ENCODE results near the gene TMEM255B.

TMEM255B gene

DNA sequence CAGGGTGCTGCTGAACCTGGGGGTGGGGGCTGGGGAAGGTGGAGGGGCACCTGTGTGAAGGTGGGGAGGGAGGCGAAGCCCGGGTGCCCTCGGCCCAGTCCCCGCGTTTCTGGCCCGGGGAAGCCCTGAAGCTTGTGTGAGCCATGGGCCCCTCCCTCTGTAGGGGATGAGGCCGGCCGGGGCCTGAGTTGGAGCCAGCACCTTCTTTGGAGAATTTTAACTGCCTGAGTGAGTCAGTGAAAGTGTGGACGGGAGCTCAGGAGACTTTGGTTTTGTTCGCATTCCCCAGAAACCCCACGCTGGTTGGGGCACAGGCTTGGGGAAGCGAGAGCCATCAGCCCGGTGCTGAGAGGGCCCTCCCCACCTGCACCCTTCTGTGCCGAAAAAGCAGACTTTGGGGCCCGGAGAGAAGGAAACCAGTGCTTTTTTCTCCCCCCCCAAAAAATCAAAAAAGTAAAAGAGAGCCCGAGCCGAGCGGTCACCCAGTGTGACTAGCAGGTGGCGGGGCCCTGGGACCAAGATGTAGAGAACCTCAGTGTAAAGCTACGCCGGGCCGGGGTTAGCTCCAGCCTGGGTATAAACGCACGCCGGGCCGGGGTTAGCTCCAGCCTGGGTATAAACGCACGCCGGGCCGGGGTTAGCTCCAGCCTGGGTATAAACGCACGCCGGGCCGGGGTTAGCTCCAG lies 45.1 kb downstream of the TMEM255B start:
- no peak for DNase-seq (ENCODE audit: low read depth in 2 of 2)

DNA sequence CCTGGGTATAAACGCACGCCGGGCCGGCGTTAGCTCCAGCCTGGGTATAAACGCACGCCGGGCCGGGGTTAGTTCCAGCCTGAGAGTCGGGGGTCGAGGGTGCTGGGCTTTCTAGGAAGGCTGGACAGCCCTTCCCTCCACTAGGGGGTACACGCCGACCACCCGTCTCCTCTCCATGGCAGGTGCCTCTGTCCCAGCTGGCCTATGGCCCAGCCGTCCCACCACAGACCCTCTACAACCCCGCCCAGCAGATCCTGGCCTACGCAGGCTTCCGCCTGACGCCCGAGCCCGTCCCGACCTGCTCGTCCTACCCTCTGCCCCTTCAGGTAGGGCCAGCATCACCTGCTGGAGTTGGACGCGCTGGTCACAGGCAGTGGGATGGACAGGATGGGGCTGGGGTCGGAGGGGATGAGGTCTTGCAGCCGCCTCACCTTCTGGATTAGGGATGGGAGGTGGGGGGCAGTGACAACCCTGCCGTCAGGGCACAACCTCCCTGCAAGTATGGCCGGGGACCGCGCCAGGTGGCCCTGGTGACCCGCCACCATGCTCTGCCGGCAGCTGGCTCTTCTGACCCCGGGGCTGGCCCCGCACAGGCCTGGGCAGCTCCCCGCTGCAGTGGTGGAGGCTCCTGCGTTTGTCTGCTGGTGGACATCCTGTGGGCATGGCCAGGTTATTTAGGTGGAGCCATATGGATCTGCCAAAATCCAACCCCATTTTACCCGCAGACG lies 45.8 kb downstream of the TMEM255B start:
- no peak for DNase-seq (ENCODE audit: low read depth in 2 of 2)

DNA sequence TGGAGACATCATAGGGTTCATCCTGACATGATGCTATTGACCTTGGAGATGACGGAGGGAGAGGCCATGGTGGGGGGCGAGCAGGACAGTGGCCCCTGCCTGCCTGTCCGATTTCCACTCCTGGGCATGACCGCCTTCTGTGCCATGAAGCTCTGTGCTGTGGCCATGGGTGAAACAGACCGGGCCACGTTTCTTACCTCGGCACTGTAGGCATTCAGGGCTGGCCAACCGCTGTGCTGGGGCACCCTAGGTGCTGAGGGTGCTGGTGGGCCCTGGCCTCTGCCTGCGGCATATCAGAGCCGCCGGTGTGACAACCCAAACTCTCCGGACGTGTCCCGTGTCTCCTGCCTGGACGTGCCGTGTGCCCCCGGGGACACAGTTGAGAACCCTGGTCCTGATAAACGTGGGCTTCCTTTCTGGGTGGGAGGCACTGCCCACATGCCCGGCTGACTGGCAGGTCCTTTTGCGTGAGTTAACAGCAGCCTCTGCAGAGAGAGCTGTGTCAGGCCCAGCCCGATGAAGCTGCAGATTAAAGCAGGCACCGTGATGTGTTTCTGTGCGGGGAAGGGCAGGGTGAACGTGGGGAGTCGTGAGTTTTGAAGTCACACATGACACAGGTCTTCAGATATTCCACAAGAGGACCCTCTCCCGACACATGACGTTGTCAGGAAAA lies 46.5 kb downstream of the TMEM255B start:
- no peak for DNase-seq (ENCODE audit: low read depth in 2 of 2)

DNA sequence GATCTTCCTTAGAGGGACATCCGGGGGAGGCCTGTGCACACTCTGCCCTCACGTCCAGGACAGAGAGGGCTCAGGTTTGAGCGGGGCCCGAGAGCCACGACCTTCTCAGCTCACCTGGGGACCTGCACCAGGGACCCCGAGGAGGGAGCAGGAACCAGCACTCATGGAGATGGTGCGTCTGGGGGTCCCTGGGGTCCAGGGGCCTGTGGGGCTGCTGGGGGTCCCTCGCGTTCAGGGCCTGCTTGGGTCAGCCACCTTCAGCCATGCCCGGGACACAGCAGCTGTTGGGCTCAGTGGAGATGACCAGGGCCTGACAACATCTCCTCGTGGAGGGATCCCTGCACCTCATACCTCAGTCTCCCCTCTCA lies 47.1 kb downstream of the TMEM255B start:
- DNase-seq (ENCODE audit: low read depth in 2 of 2): no peak

DNA sequence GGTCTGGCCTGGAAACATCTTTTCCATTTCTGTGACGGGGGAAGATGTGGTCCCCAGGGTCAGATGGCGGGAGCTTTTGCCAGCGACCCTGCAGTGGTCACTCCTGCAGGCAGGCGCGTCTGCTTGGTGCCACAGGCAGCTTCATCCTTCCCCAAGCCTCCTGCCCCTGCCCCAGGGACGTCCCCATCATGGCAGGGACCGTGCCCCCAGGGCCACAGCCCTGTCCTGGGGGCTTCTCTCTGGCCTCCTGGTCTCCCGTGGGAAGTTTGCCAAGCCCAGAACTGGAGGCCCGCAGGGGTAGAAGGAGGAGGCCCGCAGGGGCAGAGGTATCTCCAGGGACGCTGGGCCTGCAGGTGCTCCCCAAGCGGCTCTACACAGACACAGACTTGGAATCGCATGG lies 47.5 kb downstream of the TMEM255B start:
- DNase-seq (ENCODE audit: low read depth in 2 of 2): no peak

DNA sequence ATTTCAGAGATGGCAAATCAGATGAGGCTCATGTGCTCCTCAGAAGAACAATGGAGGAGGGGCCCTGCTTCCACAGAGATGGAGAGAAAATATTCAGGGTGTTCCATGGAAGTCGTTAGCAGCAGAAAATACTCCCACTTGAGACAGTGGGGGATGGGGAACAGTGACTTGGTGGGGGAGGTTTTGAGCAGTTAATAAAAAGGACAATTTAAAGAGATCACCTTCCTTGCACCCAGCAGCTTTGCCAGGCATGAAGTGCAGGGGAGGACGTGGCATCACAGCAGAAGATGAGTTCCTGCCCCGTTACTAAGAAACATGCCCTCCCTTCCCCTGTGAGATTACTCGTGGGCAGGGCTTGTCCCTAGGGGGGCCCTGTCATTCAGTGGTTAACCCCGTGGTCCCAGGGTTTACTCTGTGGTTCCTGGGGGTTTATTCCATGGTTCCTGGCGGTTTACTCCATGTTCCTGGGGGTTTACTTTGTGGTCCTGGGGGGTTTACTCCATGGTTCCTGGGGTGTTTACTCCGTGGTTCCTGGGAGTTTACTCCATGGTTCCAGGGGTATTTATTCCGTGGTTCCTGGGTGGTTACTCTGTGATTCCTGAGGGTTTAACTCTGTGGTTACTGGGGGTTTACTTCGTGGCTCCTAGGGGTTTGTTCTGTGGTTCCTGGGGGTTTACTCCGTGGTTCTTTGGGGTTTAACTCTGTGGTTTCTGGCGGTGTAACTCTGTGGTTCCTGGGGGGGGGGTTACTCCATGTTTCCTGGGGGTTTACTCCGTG lies 49.2 kb downstream of the TMEM255B start:
- no peak for DNase-seq (ENCODE audit: low read depth in 2 of 2)

DNA sequence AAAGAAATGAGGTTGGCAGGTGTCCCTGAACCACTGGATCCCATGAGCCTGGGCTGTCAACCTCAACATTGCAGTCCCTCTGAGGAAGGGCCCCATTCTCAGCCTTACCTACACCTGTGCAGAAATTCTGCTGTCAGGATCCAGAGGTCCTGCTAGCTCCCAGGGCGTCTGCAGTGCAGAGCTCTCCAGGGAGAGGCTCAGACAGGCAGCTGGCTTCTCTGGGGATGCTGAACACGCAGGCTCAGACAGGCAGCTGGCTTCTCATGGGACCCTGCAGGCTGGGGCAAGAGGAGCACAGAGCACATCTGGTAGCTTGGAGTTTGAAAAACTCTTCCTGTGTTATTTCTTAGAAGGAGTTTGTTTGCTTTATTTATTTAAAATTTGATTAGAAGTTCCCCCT lies 50.9 kb downstream of the TMEM255B start:
- no peak for DNase-seq (ENCODE audit: low read depth in 2 of 2)

DNA sequence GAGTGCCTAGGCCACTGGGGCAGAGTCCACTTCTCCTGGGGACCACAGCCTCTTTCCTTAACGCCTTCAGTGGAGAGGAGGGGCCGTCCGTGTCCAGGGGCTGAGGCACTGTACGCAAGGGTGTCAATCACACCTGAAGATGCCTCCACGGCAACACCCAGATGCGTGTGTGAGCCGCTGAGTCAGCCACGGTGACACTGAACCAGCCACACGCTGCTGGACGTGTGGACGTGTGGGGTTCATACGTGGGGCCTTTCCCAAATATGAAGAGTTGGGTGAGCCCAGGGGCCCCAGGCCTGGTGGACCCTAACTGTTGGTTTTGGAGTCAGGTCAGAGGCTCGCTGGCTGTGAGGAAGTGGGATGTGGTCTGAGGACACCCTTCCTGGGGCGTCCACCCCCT lies 51.6 kb downstream of the TMEM255B start:
- no peak for DNase-seq (ENCODE audit: low read depth in 2 of 2)

DNA sequence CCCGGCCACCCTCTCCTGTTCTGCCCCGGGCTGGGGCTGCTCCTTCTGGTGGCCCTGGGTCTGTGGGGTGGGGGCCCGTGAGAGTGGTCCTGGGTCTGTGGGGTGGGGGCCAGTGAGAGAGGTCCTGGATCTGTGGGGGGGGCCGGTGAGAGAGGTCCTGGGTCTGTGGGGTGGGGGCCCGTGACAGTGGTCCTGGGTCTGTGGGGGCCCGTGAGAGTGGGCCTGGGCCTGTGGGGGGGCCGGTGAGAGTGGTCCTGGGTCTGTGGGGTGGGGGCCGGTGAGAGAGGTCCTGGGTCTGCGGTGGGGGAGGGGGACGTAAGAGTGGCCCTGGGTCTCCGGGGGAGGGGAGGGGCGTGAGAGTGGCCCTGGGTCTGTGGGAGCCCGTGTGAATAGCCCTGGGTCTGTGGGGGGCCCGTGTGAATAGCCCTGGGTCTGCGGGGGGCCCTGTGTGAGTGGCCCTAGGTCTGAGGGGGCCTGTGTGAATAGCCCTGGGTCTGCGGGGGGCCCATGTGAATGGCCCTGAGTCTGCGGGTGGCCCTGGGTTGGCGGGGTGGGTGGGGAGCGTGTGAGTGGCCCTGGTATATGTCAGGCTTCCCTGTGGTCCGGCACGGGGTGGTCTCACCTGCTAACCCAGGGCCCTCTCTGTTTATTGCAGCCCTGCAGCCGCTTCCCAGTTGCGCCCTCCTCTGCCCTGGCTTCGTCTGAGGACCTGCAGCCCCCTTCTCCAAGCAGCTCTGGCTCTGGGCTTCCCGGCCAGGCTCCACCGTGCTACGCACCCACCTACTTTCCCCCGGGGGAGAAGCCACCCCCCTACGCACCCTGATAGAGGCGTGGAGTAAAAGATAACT lies 52.3 kb downstream of the TMEM255B start:
- DNase-seq (ENCODE audit: low read depth in 2 of 2): no peak

DNA sequence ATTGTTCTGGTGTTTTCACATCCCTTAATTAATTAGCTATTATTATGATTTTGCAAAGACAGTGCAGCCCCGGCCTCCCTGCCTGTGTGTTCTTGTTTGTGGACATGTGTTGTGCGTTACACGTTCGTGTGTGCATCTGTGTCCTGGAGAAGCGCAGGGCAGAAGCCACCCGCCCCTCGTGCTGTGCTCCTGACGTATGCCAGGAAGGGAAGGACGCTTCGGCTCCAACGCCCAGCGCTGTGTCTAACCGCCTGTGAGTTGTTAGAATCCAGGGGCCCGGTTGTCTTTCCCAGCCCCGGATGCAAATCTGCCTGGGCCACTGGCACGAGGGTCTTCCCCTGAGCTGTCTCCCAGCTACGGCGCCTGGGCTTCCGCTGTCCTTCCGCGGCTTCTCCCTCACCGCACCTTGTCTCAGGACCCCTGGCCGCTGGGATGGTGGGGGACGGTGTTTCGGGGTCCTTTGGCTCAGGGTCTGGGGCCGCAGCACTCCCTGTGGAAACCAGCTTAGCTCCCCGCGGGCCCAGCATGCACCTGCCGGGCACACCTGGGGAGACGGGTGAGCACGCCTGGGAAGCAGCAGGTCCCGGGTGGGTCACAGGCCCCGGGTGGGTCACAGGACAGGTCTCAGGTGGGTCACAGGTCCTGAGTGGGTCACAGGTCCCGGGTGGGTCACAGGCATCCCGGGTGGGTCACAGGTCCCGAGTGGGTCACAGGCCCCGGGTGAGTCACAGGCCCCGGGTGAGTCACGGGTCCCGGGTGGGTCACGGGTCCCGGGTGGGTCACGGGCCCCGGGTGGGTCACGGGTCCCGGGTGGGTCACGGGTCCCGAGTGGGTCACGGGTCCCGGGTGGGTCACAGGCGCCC lies 53.4 kb downstream of the TMEM255B start:
- no peak for DNase-seq (ENCODE audit: low read depth in 2 of 2)

DNA sequence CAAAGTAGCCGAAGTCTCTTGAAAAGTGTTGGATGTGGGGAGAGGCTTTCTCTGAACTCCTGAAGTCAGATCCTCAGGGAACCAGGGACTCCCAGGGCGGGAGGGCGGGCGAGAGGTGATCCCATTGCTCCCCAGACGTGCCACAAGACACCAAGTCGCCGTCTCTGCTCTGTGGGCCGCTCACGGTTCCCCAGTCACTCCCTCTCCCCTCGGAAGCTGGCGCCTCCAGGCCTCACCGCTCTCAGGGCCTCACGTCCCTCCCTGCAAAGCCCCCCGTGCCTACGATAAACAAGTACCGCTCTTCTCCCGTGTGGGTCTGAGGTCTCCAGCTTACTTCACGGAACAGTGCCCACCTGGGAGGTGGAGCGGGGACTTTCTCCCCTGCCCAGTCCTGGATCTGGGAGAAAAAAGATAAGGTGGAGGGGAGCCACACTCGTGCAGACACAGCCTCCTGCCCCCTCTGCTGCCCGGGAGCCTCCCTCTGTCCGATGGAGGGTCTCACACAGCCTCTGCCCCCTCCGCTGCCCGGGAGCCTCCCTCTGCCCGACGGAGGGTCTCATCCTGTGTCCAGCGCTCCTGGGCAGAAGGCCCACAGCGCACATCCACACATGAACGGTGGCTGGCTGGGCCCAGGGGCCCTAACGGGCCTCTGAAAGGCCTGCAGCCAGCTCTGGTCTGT lies 54.2 kb downstream of the TMEM255B start:
- no peak for DNase-seq (ENCODE audit: low read depth in 2 of 2)

DNA sequence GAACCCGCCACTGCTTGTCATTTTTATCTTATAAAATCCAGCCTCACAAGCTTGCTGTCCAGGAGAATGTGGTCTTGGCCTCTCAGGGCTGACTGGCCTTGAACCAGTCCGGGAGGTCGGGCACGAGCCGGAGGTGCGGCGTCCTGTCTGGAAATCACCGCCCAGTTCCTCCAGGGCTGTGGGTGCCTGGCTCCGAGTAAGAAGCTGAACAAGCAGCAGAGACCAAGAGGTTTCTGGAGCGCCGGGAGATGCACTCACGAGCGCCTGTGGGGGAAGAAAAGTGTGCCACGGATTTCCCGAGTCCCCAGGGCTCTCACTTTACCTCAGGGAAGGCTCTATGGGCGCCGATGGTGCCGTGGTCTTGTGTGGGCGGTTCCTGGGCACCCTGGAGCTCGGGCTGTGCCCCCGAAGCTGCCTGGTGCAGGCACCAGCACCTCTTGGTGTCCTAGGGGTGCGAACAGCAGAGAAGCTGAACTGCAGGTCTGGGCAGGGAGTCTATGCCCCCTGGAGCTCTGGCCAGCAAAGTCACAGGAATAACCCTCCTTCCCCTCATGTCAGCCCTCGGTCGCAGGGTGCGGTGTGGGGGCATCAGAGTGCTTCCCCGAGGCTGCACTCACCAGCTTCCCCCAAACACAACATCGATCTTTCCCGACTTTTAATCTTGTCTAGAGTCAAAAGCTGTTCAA lies 54.9 kb downstream of the TMEM255B start:
- DNase-seq (ENCODE audit: low read depth in 2 of 2): no peak

DNA sequence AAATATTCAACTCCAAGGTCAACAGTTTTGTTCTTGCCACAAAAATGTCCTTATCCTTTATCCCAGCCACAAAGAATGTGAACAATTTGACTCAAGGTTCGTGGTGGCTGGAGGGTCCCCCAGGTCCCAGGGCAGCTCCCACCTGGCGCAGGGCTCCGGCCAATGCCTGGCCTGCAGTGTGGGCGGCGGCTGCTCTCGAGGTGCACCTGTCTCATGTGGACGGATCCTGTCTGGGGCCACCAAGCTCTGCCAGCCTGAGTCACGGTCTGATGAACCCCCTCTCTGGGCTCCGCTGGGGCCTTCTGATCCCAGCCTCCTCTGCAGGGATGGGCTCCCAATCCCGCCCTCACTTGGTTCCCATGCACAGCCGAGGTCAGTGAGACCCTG lies 55.4 kb downstream of the TMEM255B start:
- no peak for DNase-seq (ENCODE audit: low read depth in 2 of 2)

DNA sequence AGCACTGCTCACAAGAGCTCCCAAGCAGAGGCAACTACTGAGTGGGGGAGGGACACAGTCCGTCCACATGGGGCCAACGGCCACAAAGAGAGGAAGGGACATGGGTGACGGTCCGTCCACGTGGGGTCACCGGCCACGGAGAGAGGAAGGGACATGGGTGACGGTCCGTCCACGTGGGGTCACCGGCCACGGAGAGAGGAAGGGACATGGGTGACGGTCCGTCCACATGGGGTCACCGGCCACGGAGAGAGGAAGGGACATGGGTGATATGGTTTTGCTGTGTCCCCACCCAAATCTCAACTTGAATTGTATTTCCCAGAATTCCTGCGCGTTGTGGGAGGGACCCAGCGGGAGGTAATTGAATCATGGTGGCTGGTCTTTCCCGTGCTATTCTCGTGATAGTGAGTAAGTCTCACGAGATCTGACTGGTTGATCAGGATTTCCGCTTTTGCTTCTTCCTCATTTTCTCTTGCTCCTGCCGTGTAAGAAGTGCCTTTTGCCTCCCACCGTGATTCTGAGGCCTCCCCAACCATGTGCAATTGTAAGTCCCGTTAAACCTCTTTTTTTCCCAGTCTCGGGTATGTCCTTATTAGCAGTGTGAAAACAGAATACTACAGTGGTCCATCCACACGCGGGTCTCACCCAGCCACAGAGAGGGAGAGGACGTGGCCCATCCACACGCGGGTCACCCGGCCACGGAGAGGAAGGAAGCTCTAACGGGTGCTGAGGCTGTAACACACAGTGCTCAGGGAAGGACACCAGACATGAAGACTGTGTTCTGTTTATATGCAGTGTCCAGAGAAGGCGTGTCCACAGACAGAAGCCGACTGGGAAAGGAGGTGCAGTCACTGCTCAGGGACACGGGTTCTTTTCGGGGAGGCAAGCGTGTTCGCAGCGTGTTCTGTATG lies 56.4 kb downstream of the TMEM255B start:
- DNase-seq (ENCODE audit: low read depth in 2 of 2): peak; percentile 10 to 27

DNA sequence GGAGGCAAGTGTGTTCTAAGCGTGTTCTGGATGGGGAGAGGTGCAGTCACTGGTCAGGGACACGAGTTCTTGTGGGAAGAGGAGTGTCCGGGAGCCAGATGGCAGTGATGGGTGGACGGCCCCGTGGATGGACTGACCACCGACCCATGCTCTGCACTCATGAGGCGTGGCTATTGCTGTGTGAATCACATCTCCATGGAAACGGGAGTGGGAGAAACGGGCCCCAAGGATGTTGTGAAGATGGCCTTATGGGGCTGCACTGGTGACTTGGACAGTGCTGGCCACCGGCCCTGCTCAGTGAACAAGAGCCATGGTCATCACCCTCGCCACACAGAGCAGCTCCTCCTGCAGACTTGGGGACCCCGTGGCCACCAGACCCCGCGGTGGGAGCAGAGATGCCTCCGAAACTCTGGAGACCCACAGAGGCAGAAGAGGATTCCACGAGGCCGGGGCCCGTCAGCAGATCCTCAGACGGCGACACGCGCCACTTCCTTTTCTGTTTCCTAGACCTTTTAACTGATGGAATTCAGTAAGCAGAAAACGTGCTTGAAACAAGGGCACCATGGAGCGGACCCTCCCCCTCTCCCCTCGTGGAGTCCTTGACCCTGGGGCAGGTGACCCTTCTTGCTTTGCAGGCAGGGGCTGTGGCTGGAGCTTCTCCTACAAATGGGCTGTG lies 57.4 kb downstream of the TMEM255B start:
- DNase-seq (ENCODE audit: low read depth in 2 of 2): no peak

DNA sequence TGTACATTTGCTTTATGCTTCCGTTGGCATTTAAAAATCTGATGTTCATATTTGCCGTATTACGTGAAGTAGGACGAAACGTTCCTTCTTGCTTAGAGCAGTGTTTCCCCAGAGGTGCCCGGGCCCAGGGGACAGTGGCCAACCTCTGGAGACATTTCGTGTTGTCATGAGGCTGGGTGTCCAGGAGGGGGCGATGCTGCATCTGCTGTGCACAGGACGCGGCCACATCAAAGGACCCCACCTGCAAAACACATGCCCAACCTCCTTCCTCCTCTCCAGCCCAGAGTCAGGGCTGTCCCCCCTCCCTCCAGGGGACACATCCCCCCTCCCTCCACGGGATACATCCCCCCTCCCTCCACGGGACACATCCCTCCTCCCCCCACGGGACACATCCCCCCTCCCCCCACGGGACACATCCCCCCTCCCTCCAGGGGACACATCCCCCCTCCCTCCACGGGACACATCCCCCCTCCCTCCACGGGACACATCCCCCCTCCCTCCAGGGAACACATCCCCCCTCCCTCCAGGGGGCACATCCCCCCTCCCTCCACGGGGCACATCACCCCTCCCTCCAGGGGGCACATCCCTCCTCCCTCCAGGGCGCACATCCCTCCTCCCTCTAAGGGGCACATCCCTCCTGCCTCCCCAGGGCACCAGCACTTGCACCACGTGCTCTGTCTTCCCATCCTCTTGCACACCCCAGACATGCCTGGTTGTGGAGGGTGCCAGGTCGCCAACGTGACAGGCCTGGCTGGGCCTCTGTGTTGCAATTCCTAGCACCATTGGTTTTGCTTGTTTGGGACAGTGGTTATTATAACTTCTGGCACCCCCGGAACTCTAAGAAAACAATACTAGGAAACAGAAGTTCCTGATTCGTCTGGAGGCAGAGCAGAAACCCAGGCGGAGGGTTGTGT lies 58.2 kb downstream of the TMEM255B start:
- DNase-seq (ENCODE audit: low read depth in 2 of 2): peak; percentile 78 to 84

Measured in stimulated activated CD4-positive, alpha-beta T cell treated with anti-CD3 and anti-CD28 coated beads, Interleukin-15, amount 100 ng/mL, for 48 hours (primary cell).